Measurements from ENCODE around the gene DUSP14.

Gene DUSP14

GRCh38 chr17:37523715-37524219 lies 34.1 kb downstream of the DUSP14 start:
- TF ChIP-seq CTCF (IDR thresholded peaks at IDR 0.05; ENCODE audit: insufficient read depth, low read depth, low read length, missing control alignments) = no peak
- no peak for DNase-seq (ENCODE audit: low read depth)
- H3K4me3 ChIP-seq (ENCODE audit: low read depth, low read length) = no peak overlapping the region

- DNase-seq (ENCODE audit: low read depth) = peak; percentile 61
- peak; percentile 58 for TF ChIP-seq CTCF (IDR thresholded peaks at IDR 0.05; ENCODE audit: insufficient read depth, low read depth, low read length, missing control alignments)
These were observed 37.7 kb downstream of the DUSP14 start for GRCh38 chr17:37527249-37527851.

GRCh38 chr17:37530420-37530819 lies 40.7 kb downstream of the DUSP14 start:
- no peak for DNase-seq (ENCODE audit: low read depth)
- no peak for TF ChIP-seq CTCF (IDR thresholded peaks at IDR 0.05; ENCODE audit: insufficient read depth, low read depth, low read length, missing control alignments)
- no peak overlapping the region for H3K4me3 ChIP-seq (ENCODE audit: low read depth, low read length)

More at GRCh38 chr17:37527249-37527851, 37.7 kb downstream of the DUSP14 start:
- H3K4me3 ChIP-seq (ENCODE audit: low read depth, low read length) = no peak overlapping the region

- DNase-seq (ENCODE audit: low read depth) = no peak
- no peak overlapping the region for H3K4me3 ChIP-seq (ENCODE audit: low read depth, low read length)
- TF ChIP-seq CTCF (IDR thresholded peaks at IDR 0.05; ENCODE audit: insufficient read depth, low read depth, low read length, missing control alignments) = no peak
These were observed 43.1 kb downstream of the DUSP14 start for GRCh38 chr17:37532756-37533155.

GRCh38 chr17:37535906-37536305 lies 46.2 kb downstream of the DUSP14 start:
- TF ChIP-seq CTCF (IDR thresholded peaks at IDR 0.05; ENCODE audit: insufficient read depth, low read depth, low read length, missing control alignments) = no peak
- no peak overlapping the region for H3K4me3 ChIP-seq (ENCODE audit: low read depth, low read length)
- DNase-seq (ENCODE audit: low read depth) = no peak

- no peak for DNase-seq (ENCODE audit: low read depth)
- TF ChIP-seq CTCF (IDR thresholded peaks at IDR 0.05; ENCODE audit: insufficient read depth, low read depth, low read length, missing control alignments) = no peak
- no peak overlapping the region for H3K4me3 ChIP-seq (ENCODE audit: low read depth, low read length)
These were observed 49.4 kb downstream of the DUSP14 start for GRCh38 chr17:37538981-37539659.
